IPS-NIHi7 (cell line): ENCODE results near the gene ARRDC4.
A peak's percentile ranks its signal among the peaks of the same experiment; 100 is the strongest.
"Not testable (repeated sequence)": the region's sequence is repeated elsewhere in the genome, so short reads cannot be mapped to it uniquely, and the experiment has no call there.

Experiments used
- DNase-seq: peaks from one replicate; pipeline ENCODE4 v3.0.0; 2012; ENCODE audit warnings: mixed read lengths; ENCODE audit errors: extremely low spot score

The ARRDC4 gene

GRCh38 chr15:97966924-97967620 is 6.6 kb downstream of the ARRDC4 start:
- DNase-seq: no peak

DNA sequence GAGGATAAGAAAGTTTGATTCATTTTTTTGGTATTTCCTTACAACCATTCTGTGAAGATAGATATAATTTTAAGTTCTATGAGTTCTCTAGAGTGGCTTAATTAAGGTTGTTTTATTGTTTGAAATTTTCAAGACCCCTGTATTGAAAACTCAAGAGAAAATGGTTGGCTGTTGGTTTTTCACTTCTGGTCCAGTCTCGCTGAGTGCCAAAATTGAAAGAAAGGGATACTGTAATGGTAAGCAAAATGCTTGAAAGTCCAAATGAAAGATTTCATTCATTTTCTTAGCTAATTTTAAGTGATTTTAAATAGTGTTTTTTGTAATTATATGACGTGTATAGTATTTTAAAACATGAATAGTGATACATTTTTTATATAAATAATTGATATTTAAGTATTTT is 7.4 kb downstream of the ARRDC4 start:
- no peak for DNase-seq

DNA sequence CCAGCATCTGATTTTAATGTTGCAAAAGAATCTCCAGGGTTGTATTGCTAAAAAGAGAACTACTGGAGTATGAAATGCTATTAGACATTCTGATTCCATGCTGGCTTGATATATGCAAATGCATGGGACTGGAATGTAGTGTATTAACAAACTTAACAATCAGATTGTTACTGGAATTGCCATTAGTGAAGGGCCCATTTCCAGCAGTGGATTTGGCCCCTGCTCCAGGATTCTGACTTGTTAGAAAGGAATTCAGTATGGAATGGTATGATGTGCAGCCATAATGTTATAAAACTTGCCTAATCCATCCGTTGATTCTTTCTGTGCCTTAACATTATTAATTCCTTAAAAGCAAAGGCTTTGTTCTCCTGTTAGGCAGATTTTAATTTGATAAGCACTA is 7.9 kb downstream of the ARRDC4 start:
- no peak for DNase-seq

- DNase-seq: no peak
Measured at GRCh38 chr15:97972366-97972765, 11.9 kb downstream of the ARRDC4 start.

GRCh38 chr15:97976129-97976528 is 15.6 kb downstream of the ARRDC4 start:
- DNase-seq: no peak

- no peak for DNase-seq
Measured at GRCh38 chr15:97976766-97977503, 16.4 kb downstream of the ARRDC4 start.

GRCh38 chr15:97977734-97978133 is 17.2 kb downstream of the ARRDC4 start:
- DNase-seq: no peak

GRCh38 chr15:97978401-97979139 is 18.1 kb downstream of the ARRDC4 start:
- DNase-seq: peak; percentile 13

GRCh38 chr15:97979140-97979520 is 18.6 kb downstream of the ARRDC4 start:
- no peak for DNase-seq

DNA sequence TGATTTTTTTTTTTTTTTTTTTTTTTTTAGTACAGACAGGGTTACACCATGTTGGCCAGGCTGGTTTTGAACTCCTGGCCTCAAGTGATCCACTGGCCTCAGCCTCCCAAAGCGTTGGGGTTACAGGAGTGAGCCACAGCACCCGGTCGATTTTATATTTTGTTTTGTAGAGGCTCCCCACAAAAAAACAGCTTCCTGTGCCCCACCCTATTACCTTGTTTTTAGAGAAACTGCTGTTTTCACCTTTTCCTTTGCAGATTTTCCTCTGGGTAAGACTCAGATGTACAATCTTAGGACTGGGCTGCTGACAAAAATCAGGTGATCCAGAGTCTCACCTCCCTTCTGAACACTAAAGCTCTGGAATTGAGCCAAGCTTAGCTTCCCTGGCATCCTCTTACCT is 20.6 kb downstream of the ARRDC4 start:
- DNase-seq: no peak

- no peak for DNase-seq
Measured at GRCh38 chr15:97981758-97982157, 21.3 kb downstream of the ARRDC4 start.

DNA sequence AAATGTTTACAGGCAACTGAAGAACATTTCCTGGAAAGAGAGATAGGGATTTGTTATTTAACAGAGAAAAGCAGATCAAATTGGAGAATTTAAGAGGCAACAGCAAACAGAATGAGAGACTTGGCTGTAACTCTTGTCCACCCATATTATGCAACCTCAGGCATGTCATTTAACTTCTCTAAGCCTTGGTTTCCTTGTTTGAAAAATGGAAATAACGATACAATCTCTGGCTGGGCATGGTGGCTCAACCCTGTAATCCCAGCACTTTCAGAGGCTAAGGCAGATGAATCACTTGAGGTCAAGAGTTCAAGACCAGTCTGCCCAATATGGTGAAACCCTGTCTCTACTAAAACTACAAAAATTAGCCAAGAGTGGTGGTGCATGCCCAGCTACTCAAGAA is 23.7 kb downstream of the ARRDC4 start:
- DNase-seq: no peak

DNA sequence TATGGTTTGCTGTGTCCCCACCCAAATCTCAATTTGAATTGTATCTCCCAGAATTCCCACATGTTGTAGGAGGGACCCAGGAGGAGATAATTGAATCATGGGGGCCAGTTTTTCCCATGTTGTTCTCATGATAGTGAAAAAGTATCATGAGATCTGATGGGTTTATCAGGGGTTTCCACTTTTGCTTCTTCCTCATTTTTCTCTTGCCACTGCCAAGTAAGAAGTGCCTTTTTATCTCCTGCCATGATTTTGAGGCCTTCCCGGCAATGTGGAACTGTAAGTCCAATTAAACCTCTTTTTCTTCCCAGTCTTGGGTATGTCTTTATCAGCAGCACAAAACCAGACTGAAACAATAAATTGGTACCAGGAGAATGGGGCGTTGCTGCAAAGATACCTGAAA is 25.5 kb downstream of the ARRDC4 start:
- not testable (repeated sequence) for DNase-seq

DNA sequence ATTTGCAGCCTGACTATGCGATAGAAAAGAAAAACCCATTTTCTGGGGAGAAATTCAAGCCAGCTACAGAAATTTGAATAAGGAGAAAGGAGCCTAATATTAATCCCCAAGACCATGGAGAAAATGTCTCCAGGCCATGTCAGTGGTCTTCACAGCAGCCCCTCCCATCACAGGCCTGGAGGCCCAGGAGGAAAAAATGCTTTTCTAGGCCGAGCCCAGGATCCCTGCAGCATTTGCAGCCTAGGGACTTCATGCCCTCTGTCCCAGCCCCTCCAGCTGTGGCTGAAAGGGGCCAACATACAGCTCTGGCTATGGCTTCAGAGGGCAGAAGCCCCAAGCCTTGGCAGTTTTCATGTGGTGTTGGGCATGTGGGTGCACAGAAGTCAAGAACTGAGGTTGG is 26.3 kb downstream of the ARRDC4 start:
- no peak for DNase-seq

DNA sequence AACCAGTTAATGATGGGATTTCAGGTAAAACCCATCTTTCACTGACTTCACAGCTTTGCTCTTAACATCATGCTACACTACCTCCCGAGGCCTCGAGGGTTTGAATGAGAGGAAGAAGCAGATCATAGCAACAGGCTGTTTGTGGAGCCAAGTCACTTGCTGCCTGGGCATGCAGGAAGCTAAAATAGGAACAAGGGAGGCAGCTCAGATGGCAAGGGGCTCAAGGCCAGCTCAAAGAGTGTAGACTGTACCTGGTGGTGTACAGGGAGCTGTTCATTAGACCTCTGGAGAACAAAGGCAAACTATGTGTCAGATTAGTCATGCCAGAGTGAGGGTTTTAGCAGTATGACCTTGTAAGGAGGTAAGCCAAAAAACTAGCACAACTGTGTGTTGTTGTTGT is 28.8 kb downstream of the ARRDC4 start:
- DNase-seq: no peak

- no peak for DNase-seq
Measured at GRCh38 chr15:97991972-97992541, 31.6 kb downstream of the ARRDC4 start.

DNA sequence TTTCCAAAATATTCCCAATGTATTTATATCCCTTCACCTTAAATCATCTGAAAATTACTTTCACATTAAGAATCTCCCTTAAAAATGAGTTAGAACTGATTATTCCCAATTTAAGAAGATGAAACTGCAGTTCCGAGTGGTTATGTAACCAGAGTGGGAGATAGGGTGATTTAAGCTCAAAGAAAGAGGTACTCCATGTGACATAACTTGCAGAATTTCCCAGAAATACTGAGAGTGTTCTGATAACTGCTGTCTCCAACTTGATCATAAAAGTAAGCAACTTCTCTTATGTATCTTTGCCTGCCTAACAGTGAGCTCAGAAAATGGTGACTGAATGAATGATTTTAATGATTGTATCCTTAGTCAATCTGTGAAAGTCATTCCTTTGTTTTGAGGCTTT is 32.3 kb downstream of the ARRDC4 start:
- no peak for DNase-seq

DNA sequence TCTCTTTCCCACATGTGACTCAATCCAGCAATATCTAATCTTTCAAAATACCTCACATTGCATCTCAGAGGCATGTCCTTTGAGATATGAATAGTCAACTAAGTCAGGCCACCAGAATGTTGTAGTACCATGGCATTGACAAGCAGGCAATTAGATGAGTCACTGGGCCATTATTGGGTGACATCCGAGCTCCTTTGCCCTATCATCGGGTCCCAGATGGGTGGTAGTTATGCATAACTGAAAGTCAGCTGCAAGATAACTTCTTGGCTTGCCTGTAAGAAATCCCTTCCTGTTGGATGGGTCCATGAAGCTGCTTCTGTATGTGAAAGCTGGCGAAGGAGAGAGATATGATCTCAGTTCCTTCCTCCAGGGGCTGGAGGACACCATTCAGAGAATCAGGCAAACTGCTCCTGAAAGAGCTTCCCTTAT is 32.8 kb downstream of the ARRDC4 start:
- DNase-seq: no peak

- no peak for DNase-seq
Measured at GRCh38 chr15:97994236-97994635, 33.7 kb downstream of the ARRDC4 start.

- DNase-seq: no peak
Measured at GRCh38 chr15:97995192-97995591, 34.7 kb downstream of the ARRDC4 start.

- peak; percentile 53 for DNase-seq
Measured at GRCh38 chr15:97995881-97996603, 35.5 kb downstream of the ARRDC4 start.
